ENCODE measurements around the gene SOST. TPM values are rescaled to one million over a fixed set of nuclear protein-coding genes. Genes with fewer than 3 reads are reported as not detected.

Gene SOST
- total RNA-seq, 1 experiment from 2014 or later: not detected

GRCh38 chr17:43770957-43771356 is 12.4 kb upstream of the SOST start:
- in situ Hi-C loops (cut with HindIII; ENCODE audit: low pct_unique_long_range_greater_than_20kb, low sequenced_read_pairs) (no loop called here), intact Hi-C loops (cut with micrococcal nuclease; ENCODE audit: unreplicated experiment) (no loop called here)
- ChIA-PET POLR2A (no interaction called here), CTCF (no interaction called here)
- Histone ChIP-seq H3K27me3 (ENCODE audit: control insufficient read depth, insufficient read depth, low read length) (no peaks in the 10 kb centered on the region), H3K4me1 (ENCODE audit: control insufficient read depth, insufficient read depth, low read length) (no peaks in the 10 kb centered on the region), H3K27ac (ENCODE audit: low read length) (no peak overlapping the region), H3K9me3 (ENCODE audit: control insufficient read depth, insufficient read depth, low read depth, low read length) (no peaks in the 10 kb centered on the region), H3K4me3 (ENCODE audit: low read depth in 2 of 2, low read length in 2 of 2) (no peak overlapping the region), H3K36me3 (ENCODE audit: control insufficient read depth, insufficient read depth, low read length) (no peaks in the 10 kb centered on the region)
- ATAC-seq (no peak), DNase-seq (ENCODE audit: low read depth, low spot score) (no peak)
- TF ChIP-seq REST (IDR thresholded peaks at IDR 0.05; ENCODE audit: insufficient read depth in 1 of 2, low read depth in 2 of 2, low read length in 1 of 2) (no peak), POLR2AphosphoS5 (IDR thresholded peaks at IDR 0.05; ENCODE audit: low read depth, low read length) (no peak), CTCF (IDR thresholded peaks at IDR 0.05) (no peak), SIN3A (IDR thresholded peaks at IDR 0.05; ENCODE audit: borderline replicate concordance, insufficient read depth, low read depth, low read length) (no peak), TCF7L2 (IDR thresholded peaks at IDR 0.05; ENCODE audit: low read depth, low read length) (no peak)
- BruUV-seq (replicated peaks): no TSS peak

- Histone ChIP-seq H3K4me1 (ENCODE audit: control insufficient read depth, insufficient read depth, low read length) (no peaks in the 10 kb centered on the region), H3K9me3 (ENCODE audit: control insufficient read depth, insufficient read depth, low read depth, low read length) (no peaks in the 10 kb centered on the region), H3K36me3 (ENCODE audit: control insufficient read depth, insufficient read depth, low read length) (no peaks in the 10 kb centered on the region), H3K27me3 (ENCODE audit: control insufficient read depth, insufficient read depth, low read length) (no peaks in the 10 kb centered on the region), H3K27ac (ENCODE audit: low read length) (no peak overlapping the region), H3K4me3 (ENCODE audit: low read depth in 2 of 2, low read length in 2 of 2) (no peak overlapping the region)
- ATAC-seq: no peak
- CTCF ChIA-PET: no interaction called here
- intact Hi-C loops (cut with micrococcal nuclease; ENCODE audit: unreplicated experiment): no loop called here
- no TSS peak for BruUV-seq (replicated peaks)
- no peak for DNase-seq (ENCODE audit: low read depth, low spot score)
- in situ Hi-C loops (cut with HindIII; ENCODE audit: low pct_unique_long_range_greater_than_20kb, low sequenced_read_pairs): no loop called here
- TF ChIP-seq REST (IDR thresholded peaks at IDR 0.05; ENCODE audit: insufficient read depth in 1 of 2, low read depth in 2 of 2, low read length in 1 of 2) (no peak), TCF7L2 (IDR thresholded peaks at IDR 0.05; ENCODE audit: low read depth, low read length) (no peak), POLR2AphosphoS5 (IDR thresholded peaks at IDR 0.05; ENCODE audit: low read depth, low read length) (no peak), SIN3A (IDR thresholded peaks at IDR 0.05; ENCODE audit: borderline replicate concordance, insufficient read depth, low read depth, low read length) (no peak), CTCF (IDR thresholded peaks at IDR 0.05) (no peak)
- POLR2A ChIA-PET: no interaction called here
These were observed 11.3 kb upstream of the SOST start for GRCh38 chr17:43769859-43770258.
